Measurements from ENCODE around the gene AKAP13. TPM values are rescaled to one million over a fixed set of nuclear protein-coding genes. Genes with fewer than 3 reads are reported as not detected.
"Not testable (repeated sequence)": the region's sequence is repeated elsewhere in the genome, so short reads cannot be mapped to it uniquely, and the experiment has no call there.

AKAP13 gene
- total RNA-seq, 2 donors from 2014 or later = 228 to 273 TPM

GRCh38 chr15:85485956-85486567 lies 105.7 kb downstream of the AKAP13 start:
- no peak overlapping the region for H3K27ac ChIP-seq
- H3K4me1 ChIP-seq (ENCODE audit: control insufficient read depth in 1 of 2, low read depth in 2 of 2) = peaks cover 0 to 6% of the 10 kb centered on the region in 2 donors

DNA sequence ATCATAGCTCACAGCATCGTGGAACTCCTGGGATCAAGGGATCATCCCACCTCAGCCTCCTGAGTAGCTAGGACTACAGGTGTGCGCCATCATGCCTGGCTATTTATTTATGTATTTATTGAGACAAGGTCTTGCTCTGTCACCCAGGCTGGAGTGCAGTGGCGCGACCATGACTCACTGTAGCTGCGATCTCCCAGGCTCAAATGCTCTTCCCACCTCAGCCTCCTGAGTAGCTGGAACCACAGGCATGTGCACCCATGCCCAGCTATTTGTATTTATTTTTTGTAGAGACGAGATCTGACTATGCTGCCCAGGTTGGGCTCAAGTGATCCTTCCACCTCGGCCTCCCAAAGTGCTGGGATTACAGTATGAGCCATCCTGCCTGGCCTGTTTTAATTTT lies 107.4 kb downstream of the AKAP13 start:
- not testable (repeated sequence) for ATAC-seq (ENCODE audit: insufficient number of reproducible peaks, low FRiP score, low read depth); H3K4me3 ChIP-seq; H3K4me1 ChIP-seq (ENCODE audit: control insufficient read depth in 1 of 2, low read depth in 2 of 2); H3K27me3 ChIP-seq (replicated peaks; ENCODE audit: insufficient read depth); H3K27ac ChIP-seq; H3K9me3 ChIP-seq; H3K36me3 ChIP-seq; DNase-seq (ENCODE audit: low spot score)

More at GRCh38 chr15:85485956-85486567, 105.7 kb downstream of the AKAP13 start:
- ATAC-seq (ENCODE audit: insufficient number of reproducible peaks, low FRiP score, low read depth) (no peak), DNase-seq (ENCODE audit: low spot score) (peak; percentile 27)
- H3K9me3 ChIP-seq = no peaks in the 10 kb centered on the region
- no peaks in the 10 kb centered on the region for H3K27me3 ChIP-seq (replicated peaks; ENCODE audit: insufficient read depth)
- H3K4me3 ChIP-seq = no peak overlapping the region
- no peaks in the 10 kb centered on the region for H3K36me3 ChIP-seq
- TF ChIP-seq, protein P1, sequence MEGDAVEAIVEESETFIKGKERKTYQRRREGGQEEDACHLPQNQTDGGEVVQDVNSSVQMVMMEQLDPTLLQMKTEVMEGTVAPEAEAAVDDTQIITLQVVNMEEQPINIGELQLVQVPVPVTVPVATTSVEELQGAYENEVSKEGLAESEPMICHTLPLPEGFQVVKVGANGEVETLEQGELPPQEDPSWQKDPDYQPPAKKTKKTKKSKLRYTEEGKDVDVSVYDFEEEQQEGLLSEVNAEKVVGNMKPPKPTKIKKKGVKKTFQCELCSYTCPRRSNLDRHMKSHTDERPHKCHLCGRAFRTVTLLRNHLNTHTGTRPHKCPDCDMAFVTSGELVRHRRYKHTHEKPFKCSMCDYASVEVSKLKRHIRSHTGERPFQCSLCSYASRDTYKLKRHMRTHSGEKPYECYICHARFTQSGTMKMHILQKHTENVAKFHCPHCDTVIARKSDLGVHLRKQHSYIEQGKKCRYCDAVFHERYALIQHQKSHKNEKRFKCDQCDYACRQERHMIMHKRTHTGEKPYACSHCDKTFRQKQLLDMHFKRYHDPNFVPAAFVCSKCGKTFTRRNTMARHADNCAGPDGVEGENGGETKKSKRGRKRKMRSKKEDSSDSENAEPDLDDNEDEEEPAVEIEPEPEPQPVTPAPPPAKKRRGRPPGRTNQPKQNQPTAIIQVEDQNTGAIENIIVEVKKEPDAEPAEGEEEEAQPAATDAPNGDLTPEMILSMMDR (IDR thresholded peaks at IDR 0.05) = peak; percentile 71

DNA sequence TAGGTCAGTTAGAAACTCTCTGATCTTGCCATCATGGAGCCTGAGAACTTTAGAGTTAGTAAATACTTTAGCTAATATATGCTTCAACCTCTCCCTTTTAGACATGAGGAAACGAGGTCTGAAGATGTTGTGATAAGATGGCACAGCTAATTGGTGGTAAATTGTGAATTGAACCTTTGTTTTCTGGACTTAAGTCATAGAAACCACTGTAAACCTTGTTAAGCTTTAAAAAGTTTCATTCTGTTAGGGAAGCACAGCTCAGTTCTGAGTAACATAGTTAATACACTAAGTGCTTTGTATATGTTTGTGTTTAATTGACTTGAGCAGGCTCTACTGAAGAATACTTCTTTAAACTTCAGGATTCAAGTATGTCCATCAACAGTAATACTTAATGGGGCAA lies 108.6 kb downstream of the AKAP13 start:
- Histone ChIP-seq H3K4me3 (no peak overlapping the region), H3K27me3 (replicated peaks; ENCODE audit: insufficient read depth) (no peaks in the 10 kb centered on the region), H3K4me1 (ENCODE audit: control insufficient read depth in 1 of 2, low read depth in 2 of 2) (no peaks in the 10 kb centered on the region), H3K27ac (no peak overlapping the region), H3K9me3 (no peaks in the 10 kb centered on the region), H3K36me3 (no peaks in the 10 kb centered on the region)
- ATAC-seq (ENCODE audit: insufficient number of reproducible peaks, low FRiP score, low read depth) (no peak), DNase-seq (ENCODE audit: low spot score) (no peak)
- TF ChIP-seq, protein P1 (IDR thresholded peaks at IDR 0.05) = no peak

GRCh38 chr15:85489773-85490493 lies 109.5 kb downstream of the AKAP13 start:
- DNase-seq (ENCODE audit: low spot score) (no peak), ATAC-seq (ENCODE audit: insufficient number of reproducible peaks, low FRiP score, low read depth) (no peak)
- H3K27me3 ChIP-seq (replicated peaks; ENCODE audit: insufficient read depth) = no peaks in the 10 kb centered on the region
- TF ChIP-seq, protein P1 (IDR thresholded peaks at IDR 0.05) = no peak
- no peaks in the 10 kb centered on the region for H3K9me3 ChIP-seq
- H3K36me3 ChIP-seq = no peaks in the 10 kb centered on the region
- H3K4me1 ChIP-seq (ENCODE audit: control insufficient read depth in 1 of 2, low read depth in 2 of 2) = no peaks in the 10 kb centered on the region
- H3K4me3 ChIP-seq = no peak overlapping the region
- no peak overlapping the region for H3K27ac ChIP-seq

- Histone ChIP-seq H3K27me3 (replicated peaks; ENCODE audit: insufficient read depth) (no peaks in the 10 kb centered on the region), H3K27ac (no peak overlapping the region), H3K4me1 (ENCODE audit: control insufficient read depth in 1 of 2, low read depth in 2 of 2) (no peaks in the 10 kb centered on the region), H3K4me3 (no peak overlapping the region), H3K9me3 (no peaks in the 10 kb centered on the region), H3K36me3 (no peaks in the 10 kb centered on the region)
- ATAC-seq (ENCODE audit: insufficient number of reproducible peaks, low FRiP score, low read depth) (no peak), DNase-seq (ENCODE audit: low spot score) (no peak)
- TF ChIP-seq, protein P1 (IDR thresholded peaks at IDR 0.05) = no peak
Observed at GRCh38 chr15:85490856-85491255, 110.5 kb downstream of the AKAP13 start.

Measured in thoracic aorta (tissue), 2 donors.